T-cell (primary cell): ENCODE results near the gene LRRC1. TPM values are rescaled to one million over a fixed set of nuclear protein-coding genes. Genes with fewer than 3 reads are reported as not detected.

ENCODE experiments used
- ATAC-seq, 4 experiments: fragments of 200-7000 bp in 3 of 4; fragments of 150-1000 bp in 1 of 4; cut with Tn5 transposase; replicated peaks in 1 of 4; 1 replicate in 3 of 4; 2 replicates in 1 of 4; pipeline ENCODE4 v1.10.0; 2021; ENCODE audit warnings: moderate library complexity in 3 of 4, mild to moderate bottlenecking in 2 of 4, moderate number of reproducible peaks in 1 of 4
- CTCF ChIA-PET, 2 donors: fragments of 300-600 bp; sonication (Branson Sonifier 250); formaldehyde crosslinking; loops; one replicate each; lab custom pipeline; 2022; ENCODE audit warnings: antibody characterized with exemption in 2 of 2; lab: Charles Lee
- POLR2A ChIA-PET, 2 donors: fragments of 300-600 bp; sonication (Branson Sonifier 250); formaldehyde crosslinking; loops; one replicate each; lab custom pipeline; 2022; ENCODE audit warnings: antibody characterized with exemption in 2 of 2; lab: Charles Lee
- DNase-seq, 35 experiments: peaks; one replicate each; pipeline versions ENCODE4 v3.0.0 to v3.0.0-alpha.2; 2013 to 2023
- H3K27ac ChIP-seq: one replicate; pipeline ENCODE4 v1.5.1; 2013; ENCODE audit warnings: low read length
- H3K27me3 ChIP-seq, 2 experiments: replicated peaks in 1 of 2; 1 replicate in 1 of 2; 2 replicates in 1 of 2; pipeline versions ENCODE4 v1.6.1 to v1.7.0; 2013; ENCODE audit warnings: low read length in 1 of 2, mixed read lengths in 1 of 2; ENCODE audit not compliant: control insufficient read depth in 2 of 2, insufficient read depth in 2 of 2; ENCODE audit errors: extremely low read depth in 1 of 2
- H3K36me3 ChIP-seq, 2 donors: 1 replicate in 1 of 2; 2 replicates in 1 of 2; pipeline versions ENCODE4 v1.6.1 to v1.7.0; 2013; ENCODE audit warnings: low read length in 1 of 2; ENCODE audit not compliant: control insufficient read depth in 2 of 2, insufficient read depth in 1 of 2; ENCODE audit errors: extremely low read depth in 1 of 2
- H3K4me1 ChIP-seq, 2 experiments: 1 replicate in 1 of 2; 2 replicates in 1 of 2; pipeline versions ENCODE4 v1.6.1 to v1.7.0; 2013; ENCODE audit warnings: low read length in 2 of 2, mixed read lengths in 1 of 2; ENCODE audit not compliant: insufficient read depth in 2 of 2, control insufficient read depth in 1 of 2; ENCODE audit errors: extremely low read depth in 1 of 2
- H3K4me3 ChIP-seq, 2 donors: 1 replicate in 1 of 2; 2 replicates in 1 of 2; pipeline versions ENCODE4 v1.5.1 to v1.7.0; 2013; ENCODE audit warnings: mild to moderate bottlenecking in 2 of 2, low read length in 1 of 2, moderate library complexity in 1 of 2; ENCODE audit not compliant: control insufficient read depth in 1 of 2; ENCODE audit errors: extremely low read depth in 1 of 2
- H3K9me3 ChIP-seq: 2 replicates; pipeline ENCODE4 v1.7.0; 2013
- H3K27ac Mint-ChIP-seq, 2 donors: one replicate each; pipeline ENCODE4 v1.8.0; 2020 to 2021; ENCODE audit warnings: mild to moderate bottlenecking in 2 of 2, mixed read lengths in 2 of 2
- H3K27me3 Mint-ChIP-seq, 2 donors: one replicate each; pipeline ENCODE4 v1.8.0; 2021 to 2022; ENCODE audit warnings: mixed read lengths in 2 of 2
- H3K36me3 Mint-ChIP-seq: one replicate; pipeline ENCODE4 v1.8.0; 2021; ENCODE audit warnings: mixed read lengths
- H3K4me1 Mint-ChIP-seq, 3 donors: one replicate each; pipeline ENCODE4 v1.8.0; 2020 to 2022; ENCODE audit warnings: mixed read lengths in 3 of 3, mild to moderate bottlenecking in 1 of 3
- H3K4me3 Mint-ChIP-seq, 3 donors: one replicate each; pipeline ENCODE4 v1.8.0; 2020 to 2022; ENCODE audit warnings: mild to moderate bottlenecking in 3 of 3, mixed read lengths in 3 of 3, moderate library complexity in 3 of 3
- H3K9me3 Mint-ChIP-seq, 3 donors: one replicate each; pipeline ENCODE4 v1.8.0; 2020 to 2022; ENCODE audit warnings: mixed read lengths in 3 of 3
- WGBS: methylation state at CpG from one replicate; pipeline ENCODE4 v1.1.5; 2013; ENCODE audit warnings: missing lambda C conversion rate; ENCODE audit not compliant: insufficient coverage; 5-methylcytosine and 5-hydroxymethylcytosine counted together
- total RNA-seq, 35 experiments: library from RNA in 6 of 35; stranded (reverse) in 6 of 35; fragments of 120-200 nt in 1 of 35; gene quantifications; one replicate each; pipeline versions ENCODE4 v1.2.1 to v1.2.4 and lab custom pipeline; 2013 to 2026

LRRC1 gene
- total RNA-seq, 5 donors from 2014 or later (not counting 1 experiment from before 2014, with no cell fraction given), result 2.1 to 3.9 (median 2.8) TPM

DNA sequence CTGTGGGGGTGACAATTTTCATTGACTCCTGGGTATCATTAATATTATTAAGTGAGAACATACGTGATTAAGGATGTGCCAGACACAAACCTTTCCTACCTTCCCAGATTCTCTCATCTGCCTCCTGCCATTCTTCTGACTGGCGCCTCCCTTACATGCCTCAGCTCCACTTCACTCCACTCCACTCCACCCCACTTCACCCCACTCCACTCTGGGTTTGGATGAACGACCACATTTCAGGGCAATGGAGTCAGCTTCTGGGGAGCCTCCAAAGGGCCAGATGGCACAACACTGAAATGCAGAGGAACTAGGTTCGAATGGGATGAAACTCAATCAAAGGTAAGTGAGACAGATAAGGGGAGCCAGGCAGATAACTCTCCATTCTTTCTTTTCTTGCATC lies 40.5 kb upstream of the LRRC1 start:
- ChIA-PET CTCF (no interaction called here), POLR2A (no interaction called here)
- peaks cover 0 to 2% of the 10 kb centered on the region in 2 donors for H3K36me3 ChIP-seq
- Mint-ChIP-seq H3K4me1 (no peaks in the 10 kb centered on the region), H3K27ac (no peak overlapping the region), H3K4me3 (no peak overlapping the region), H3K36me3 (no peaks in the 10 kb centered on the region), H3K9me3 (no peaks in the 10 kb centered on the region), H3K27me3 (peaks cover 2 to 3% of the 10 kb centered on the region in 2 donors)
- no peak overlapping the region for H3K4me3 ChIP-seq
- no peak overlapping the region for H3K27ac ChIP-seq
- ATAC-seq (no peak), DNase-seq (no peak)
- no peaks in the 10 kb centered on the region for H3K9me3 ChIP-seq
- no peaks in the 10 kb centered on the region for H3K4me1 ChIP-seq
- H3K27me3 ChIP-seq, result peaks cover 0 to 2% of the 10 kb centered on the region in 2 experiments
- 86% methylated on average over 2 of the region's 4 CpGs for WGBS

DNA sequence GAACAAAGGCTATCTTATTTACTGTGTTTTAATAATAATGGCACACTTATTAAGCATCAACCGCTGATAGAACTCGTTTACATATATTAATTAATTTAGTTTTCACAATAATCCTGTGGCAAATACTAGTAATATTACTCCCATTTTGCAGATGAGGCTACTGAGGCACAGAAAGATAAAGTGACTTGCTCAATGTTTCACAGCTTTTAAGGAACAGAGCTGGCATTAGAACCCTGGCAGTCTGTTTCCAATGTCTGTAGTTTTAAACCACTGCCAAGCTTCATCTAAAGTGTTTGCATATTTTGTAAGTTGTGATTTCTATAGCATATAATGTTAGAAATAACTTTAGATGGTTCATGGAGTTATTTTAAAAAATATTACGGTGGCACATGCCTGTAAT lies 38.4 kb upstream of the LRRC1 start:
- CTCF ChIA-PET, result no interaction called here

DNA sequence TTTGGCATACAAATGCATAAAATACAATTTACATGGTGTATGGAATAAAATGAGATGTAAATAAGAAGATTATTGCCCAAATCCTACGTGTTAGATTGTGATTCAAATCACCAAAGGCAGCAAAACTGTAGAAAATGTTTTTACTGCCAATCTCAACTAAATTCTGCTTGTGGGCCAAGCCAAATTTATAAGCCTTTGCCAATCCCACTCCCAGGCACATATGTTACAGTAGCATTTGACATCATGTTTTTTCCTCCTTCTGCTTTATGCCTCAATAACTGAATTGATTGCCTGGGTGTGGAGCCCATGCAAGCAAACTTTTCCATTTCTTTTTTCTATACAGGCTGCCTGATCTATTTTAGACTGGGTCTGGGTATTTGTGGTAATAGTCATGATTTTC lies 36.3 kb upstream of the LRRC1 start:
- WGBS, result 40% methylated on average over 1 of the region's 1 CpG
- Histone ChIP-seq H3K27ac (no peak overlapping the region), H3K27me3 (peaks cover 0 to 2% of the 10 kb centered on the region in 2 experiments), H3K9me3 (no peaks in the 10 kb centered on the region), H3K36me3 (peaks cover 0 to 2% of the 10 kb centered on the region in 2 donors), H3K4me1 (no peaks in the 10 kb centered on the region), H3K4me3 (no peak overlapping the region)
- ATAC-seq, result no peak
- no peak for DNase-seq
- CTCF ChIA-PET, result no interaction called here
- Mint-ChIP-seq H3K36me3 (no peaks in the 10 kb centered on the region), H3K27ac (no peak overlapping the region), H3K4me1 (no peaks in the 10 kb centered on the region), H3K27me3 (peaks cover 5 to 9% of the 10 kb centered on the region in 2 donors), H3K9me3 (no peaks in the 10 kb centered on the region), H3K4me3 (no peak overlapping the region)
- POLR2A ChIA-PET, result no interaction called here

More for the DNA sequence above, 38.4 kb upstream of the LRRC1 start:
- Mint-ChIP-seq H3K4me1 (no peaks in the 10 kb centered on the region), H3K9me3 (no peaks in the 10 kb centered on the region), H3K36me3 (no peaks in the 10 kb centered on the region), H3K4me3 (no peak overlapping the region), H3K27me3 (peaks cover 3% of the 10 kb centered on the region in 2 donors), H3K27ac (no peak overlapping the region)
- Histone ChIP-seq H3K4me1 (no peaks in the 10 kb centered on the region), H3K36me3 (peaks cover 0 to 2% of the 10 kb centered on the region in 2 donors), H3K4me3 (no peak overlapping the region), H3K27me3 (peaks cover 0 to 2% of the 10 kb centered on the region in 2 experiments), H3K9me3 (no peaks in the 10 kb centered on the region), H3K27ac (no peak overlapping the region)
- DNase-seq (no peak), ATAC-seq (no peak)
- POLR2A ChIA-PET, result interaction anchor here in 1 of 2 donors (0.5 kb wide), 1 partner anchor 583 kb away, joined by 5 read pairs; no protein-coding TSS in a partner anchor
- no CpG with 5 or more reads among the region's 3 CpGs for WGBS

DNA sequence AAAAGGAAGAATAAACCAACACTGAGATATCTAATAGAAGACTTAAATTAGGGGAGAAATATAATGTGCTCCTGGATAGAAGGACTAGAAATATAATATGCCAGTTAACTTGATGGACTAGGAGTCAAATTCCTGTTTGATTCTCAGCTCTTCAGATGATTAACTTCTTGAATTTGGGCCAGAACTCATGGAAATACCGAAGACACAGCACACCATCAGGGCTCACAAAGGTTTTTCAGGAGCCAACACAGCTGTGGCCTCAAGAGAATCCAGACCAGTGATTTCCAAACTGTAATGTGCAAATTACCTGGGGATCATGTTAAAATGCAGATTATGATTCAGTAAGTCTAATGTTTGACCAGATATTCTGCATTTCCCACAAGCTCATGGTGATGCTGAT lies 33.8 kb upstream of the LRRC1 start:
- no peak overlapping the region for H3K27ac Mint-ChIP-seq
- CTCF ChIA-PET, result no interaction called here

DNA sequence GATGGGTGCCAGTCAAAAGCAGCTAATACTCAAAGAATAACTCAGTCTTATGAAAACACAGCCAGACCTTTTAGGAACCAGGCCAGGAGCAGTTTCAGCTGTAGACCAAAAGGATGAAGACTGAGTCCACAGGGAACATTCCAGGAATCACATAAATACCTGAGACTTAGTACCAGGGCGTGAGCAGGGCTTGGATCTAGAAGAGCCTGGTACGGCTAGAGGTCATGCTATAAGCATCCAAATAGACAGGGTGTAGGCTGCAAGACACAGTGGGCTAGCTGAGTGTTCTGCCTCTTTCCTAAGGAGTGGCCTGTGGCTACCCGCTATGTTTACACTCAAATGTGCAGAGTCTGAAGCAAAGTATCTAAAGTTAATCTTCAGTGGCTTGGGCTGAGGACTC lies 29.5 kb upstream of the LRRC1 start:
- Mint-ChIP-seq H3K36me3 (no peaks in the 10 kb centered on the region), H3K27ac (no peak overlapping the region), H3K27me3 (peaks cover 19 to 20% of the 10 kb centered on the region in 2 donors), H3K4me1 (no peaks in the 10 kb centered on the region), H3K4me3 (no peak overlapping the region), H3K9me3 (no peaks in the 10 kb centered on the region)
- Histone ChIP-seq H3K4me3 (no peak overlapping the region), H3K27me3 (no peaks in the 10 kb centered on the region), H3K9me3 (no peaks in the 10 kb centered on the region), H3K36me3 (no peaks in the 10 kb centered on the region), H3K27ac (no peak overlapping the region), H3K4me1 (no peaks in the 10 kb centered on the region)
- POLR2A ChIA-PET, result no interaction called here
- ATAC-seq (no peak), DNase-seq (no peak)
- CTCF ChIA-PET, result no interaction called here
- WGBS, result 83% methylated on average over 3 of the region's 3 CpGs

More for the DNA sequence above, 33.8 kb upstream of the LRRC1 start:
- Histone ChIP-seq H3K9me3 (no peaks in the 10 kb centered on the region), H3K4me3 (no peak overlapping the region), H3K36me3 (peaks cover 0 to 2% of the 10 kb centered on the region in 2 donors), H3K4me1 (no peaks in the 10 kb centered on the region), H3K27ac (no peak overlapping the region), H3K27me3 (no peaks in the 10 kb centered on the region)
- whole genome bisulfite sequencing, result no CpG with 5 or more reads among the region's 1 CpG
- DNase-seq (no peak), ATAC-seq (no peak)
- Mint-ChIP-seq H3K9me3 (no peaks in the 10 kb centered on the region), H3K36me3 (no peaks in the 10 kb centered on the region), H3K27me3 (peaks cover 11 to 12% of the 10 kb centered on the region in 2 donors), H3K4me3 (no peak overlapping the region), H3K4me1 (no peaks in the 10 kb centered on the region)
- POLR2A ChIA-PET, result no interaction called here

DNA sequence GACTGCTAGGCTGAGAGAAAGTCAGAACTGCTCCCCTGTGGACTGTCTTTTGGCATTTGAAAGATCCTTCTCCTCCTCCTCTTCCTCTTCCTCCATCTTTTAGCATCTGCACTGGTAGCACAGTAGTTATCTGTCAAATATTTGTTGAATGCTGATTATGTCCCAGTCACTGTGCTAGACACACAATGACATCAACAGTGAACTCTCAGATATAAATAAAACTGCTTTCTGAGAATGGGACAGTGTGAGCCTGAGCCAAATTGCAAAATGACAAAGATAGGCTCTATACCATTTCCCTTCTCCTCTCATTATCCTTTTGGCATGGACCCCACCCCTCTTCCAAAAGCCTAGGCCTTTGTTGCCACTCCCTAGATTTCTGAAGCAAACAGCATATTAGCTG lies 27.9 kb upstream of the LRRC1 start:
- Histone ChIP-seq H3K4me3 (no peak overlapping the region), H3K27ac (no peak overlapping the region), H3K9me3 (no peaks in the 10 kb centered on the region), H3K4me1 (no peaks in the 10 kb centered on the region), H3K27me3 (no peaks in the 10 kb centered on the region), H3K36me3 (no peaks in the 10 kb centered on the region)
- Mint-ChIP-seq H3K27me3 (peaks cover 19 to 20% of the 10 kb centered on the region in 2 donors), H3K27ac (no peak overlapping the region), H3K9me3 (no peaks in the 10 kb centered on the region), H3K36me3 (no peaks in the 10 kb centered on the region), H3K4me1 (no peaks in the 10 kb centered on the region), H3K4me3 (no peak overlapping the region)
- ATAC-seq (no peak), DNase-seq (no peak)
- POLR2A ChIA-PET, result no interaction called here
- CTCF ChIA-PET, result no interaction called here

DNA sequence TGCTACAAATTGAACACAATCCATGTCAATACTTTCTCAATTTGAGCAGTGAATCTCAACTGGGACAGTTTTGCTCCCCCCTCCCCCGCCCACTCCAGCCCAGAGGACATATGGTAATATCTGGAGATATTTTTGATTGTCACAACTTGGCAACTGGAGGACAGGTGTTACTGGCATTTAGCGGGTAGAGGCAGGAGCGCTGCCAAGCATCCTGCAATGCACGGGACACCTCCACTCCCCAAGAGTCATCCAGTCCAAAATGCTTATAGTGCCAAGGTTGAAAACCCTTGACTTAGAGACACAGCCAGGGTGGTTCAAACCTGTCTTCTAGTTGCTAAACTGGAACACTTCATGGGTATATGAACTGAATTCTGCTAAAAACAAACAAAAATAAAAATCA lies 26.9 kb upstream of the LRRC1 start:
- Histone ChIP-seq H3K27ac (no peak overlapping the region), H3K36me3 (no peaks in the 10 kb centered on the region), H3K9me3 (no peaks in the 10 kb centered on the region), H3K4me3 (no peak overlapping the region), H3K4me1 (no peaks in the 10 kb centered on the region), H3K27me3 (no peaks in the 10 kb centered on the region)
- Mint-ChIP-seq H3K4me3 (no peak overlapping the region), H3K36me3 (no peaks in the 10 kb centered on the region), H3K4me1 (no peaks in the 10 kb centered on the region), H3K27me3 (peaks cover 19 to 20% of the 10 kb centered on the region in 2 donors), H3K27ac (no peak overlapping the region), H3K9me3 (no peaks in the 10 kb centered on the region)
- ATAC-seq, result no peak
- DNase-seq, result no peak
- WGBS, result no CpG with 5 or more reads among the region's 4 CpGs
- POLR2A ChIA-PET, result no interaction called here
- CTCF ChIA-PET, result no interaction called here
